BLaER1 treated with 17β-estradiol and CSF1 and Interleukin-3, amounts not matched to agents 10 nM and 100 nM (cell line): ENCODE measurements around the gene ARL3.
"Not testable (repeated sequence)": the region's sequence is repeated elsewhere in the genome, so short reads cannot be mapped to it uniquely, and the experiment has no call there.

Source experiments
- H3K27ac ChIP-seq, 11 experiments: shearing (Covaris generic); formaldehyde crosslinking; 2 replicates each; pipeline ENCODE4 v1.8.1; 2022
- H3K27me3 ChIP-seq, 11 experiments: shearing (Covaris generic); formaldehyde crosslinking; 2 replicates each; pipeline ENCODE4 v1.8.1; 2022
- H3K36me3 ChIP-seq, 11 experiments: shearing (Covaris generic); formaldehyde crosslinking; 2 replicates each; pipeline ENCODE4 v1.8.1; 2022
- H3K4me1 ChIP-seq, 10 experiments: shearing (Covaris generic); formaldehyde crosslinking; 2 replicates each; pipeline ENCODE4 v1.8.1; 2022
- H3K4me2 ChIP-seq, 11 experiments: shearing (Covaris generic); formaldehyde crosslinking; 2 replicates each; pipeline ENCODE4 v1.8.1; 2022
- H3K4me3 ChIP-seq, 10 experiments: shearing (Covaris generic); formaldehyde crosslinking; 2 replicates each; pipeline ENCODE4 v1.8.1; 2022
- H3K9ac ChIP-seq, 11 experiments: shearing (Covaris generic); formaldehyde crosslinking; 2 replicates each; pipeline ENCODE4 v1.8.1; 2022
- H3K9me3 ChIP-seq, 11 experiments: shearing (Covaris generic); formaldehyde crosslinking; replicated peaks in 1 of 11; 2 replicates each; pipeline ENCODE4 v1.8.1; 2022
- H4K20me1 ChIP-seq, 11 experiments: shearing (Covaris generic); formaldehyde crosslinking; 2 replicates each; pipeline ENCODE4 v1.8.1; 2022
- Cebpa-rat ChIP-seq, 11 experiments: shearing (Covaris generic); IDR thresholded peaks; 2 replicates each; pipeline ENCODE4 v1.8.1; 2022

Gene ARL3, protein sequence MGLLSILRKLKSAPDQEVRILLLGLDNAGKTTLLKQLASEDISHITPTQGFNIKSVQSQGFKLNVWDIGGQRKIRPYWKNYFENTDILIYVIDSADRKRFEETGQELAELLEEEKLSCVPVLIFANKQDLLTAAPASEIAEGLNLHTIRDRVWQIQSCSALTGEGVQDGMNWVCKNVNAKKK

DNA sequence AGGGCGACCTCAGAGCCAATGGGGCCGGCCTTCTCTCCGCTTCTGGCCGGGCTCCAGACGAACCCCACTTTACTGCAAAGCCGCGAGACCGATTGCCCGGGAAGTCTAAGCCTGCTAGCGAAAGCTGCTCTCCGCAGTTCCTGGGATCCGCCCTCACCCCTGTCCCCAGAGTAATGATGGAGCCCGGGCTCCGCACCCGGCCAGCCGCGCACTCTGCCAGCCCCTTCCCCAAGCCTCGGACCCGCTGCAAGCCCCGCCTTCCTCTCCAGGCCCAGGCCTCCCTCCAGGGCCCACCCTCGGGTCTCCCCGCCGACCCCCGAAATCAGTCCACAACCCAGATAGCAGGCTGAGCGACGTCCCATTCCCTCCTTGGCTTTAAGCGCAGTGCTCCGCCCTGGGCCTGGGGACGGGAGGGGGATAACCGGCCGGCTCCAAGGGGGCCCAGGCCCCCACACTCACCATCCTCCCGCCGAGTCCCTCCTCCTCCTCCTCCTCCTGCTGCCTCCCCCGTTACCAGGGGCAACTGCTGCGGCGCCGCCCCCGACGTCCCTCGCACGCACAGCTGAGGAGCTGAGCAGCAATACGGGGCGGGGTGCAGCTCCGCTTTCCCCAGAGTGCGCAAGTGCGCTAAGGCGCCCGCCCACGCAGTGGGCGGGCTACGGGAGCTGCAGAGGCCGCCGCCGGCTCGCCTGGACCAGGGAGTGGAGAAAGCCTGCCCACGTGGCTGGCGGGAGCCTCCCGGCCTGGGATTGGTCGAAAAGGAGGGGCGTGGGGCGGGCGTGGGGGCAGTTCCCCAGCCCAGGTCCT lies at the start of gene ARL3:
ARL3 (minus strand) TSS at position 584 of the 807 bp plus-strand sequence; CDS start at position 462, 122 bp downstream.
- peaks cover 60 to 74% (median 71%) of the 10 kb centered on the region in 10 experiments for H3K4me1 ChIP-seq
- H3K9ac ChIP-seq, result peak within 1 kb of the TSS; percentile 75 to 88 (median 86)
- peaks cover 0 to 9% (median 0%) of the 10 kb centered on the region in 11 experiments; a peak in 3 of 22 replicates for H4K20me1 ChIP-seq
- peak within 1 kb of the TSS; percentile 89 to 97 (median 93) for H3K4me2 ChIP-seq
- H3K27me3 ChIP-seq, result no peaks in the 10 kb centered on the region
- H3K9me3 ChIP-seq, result no peaks in the 10 kb centered on the region
- no peaks in the 10 kb centered on the region; a peak in 4 of 22 replicates for H3K36me3 ChIP-seq
- peak within 1 kb of the TSS; percentile 77 to 97 (median 84) for H3K4me3 ChIP-seq
- peak in 3 of 11 experiments; percentile 24 to 64 (median 26); a peak in 1 of 22 replicates for TF ChIP-seq Cebpa-rat (IDR thresholded peaks at IDR 0.05)
- peak within 1 kb of the TSS; percentile 39 to 90 (median 82) for H3K27ac ChIP-seq

DNA sequence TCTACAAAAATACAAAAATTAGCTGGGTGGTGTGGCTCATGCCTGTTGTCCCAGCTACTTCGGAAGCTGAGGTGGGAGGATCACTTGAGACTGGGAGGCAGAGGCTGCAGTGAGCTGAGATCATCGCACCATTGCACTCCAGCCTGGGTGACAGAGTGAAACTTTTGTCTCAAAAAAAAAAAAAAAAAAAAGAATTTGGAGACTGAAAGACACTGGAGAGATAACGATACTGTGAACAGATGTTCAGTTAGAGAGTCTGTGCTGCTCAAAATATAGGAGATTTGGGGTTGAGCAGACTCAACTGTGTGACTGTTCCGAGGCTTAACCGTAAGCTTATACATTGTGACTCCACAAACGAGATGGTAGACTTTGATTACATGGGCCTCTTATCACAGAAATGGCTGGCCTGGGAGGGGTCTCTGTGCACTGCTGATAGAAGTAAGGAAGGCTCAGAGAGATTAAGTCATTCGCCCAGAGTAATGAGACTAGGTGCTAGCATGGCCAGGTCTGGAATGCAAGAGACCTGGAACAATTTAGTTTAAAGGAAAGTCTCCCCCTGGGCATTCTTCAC lies 48.9 kb upstream of the ARL3 start:
- Histone ChIP-seq H3K27ac (no peak overlapping the region), H3K36me3 (peaks cover 34 to 84% (median 48%) of the 10 kb centered on the region in 11 experiments)

DNA sequence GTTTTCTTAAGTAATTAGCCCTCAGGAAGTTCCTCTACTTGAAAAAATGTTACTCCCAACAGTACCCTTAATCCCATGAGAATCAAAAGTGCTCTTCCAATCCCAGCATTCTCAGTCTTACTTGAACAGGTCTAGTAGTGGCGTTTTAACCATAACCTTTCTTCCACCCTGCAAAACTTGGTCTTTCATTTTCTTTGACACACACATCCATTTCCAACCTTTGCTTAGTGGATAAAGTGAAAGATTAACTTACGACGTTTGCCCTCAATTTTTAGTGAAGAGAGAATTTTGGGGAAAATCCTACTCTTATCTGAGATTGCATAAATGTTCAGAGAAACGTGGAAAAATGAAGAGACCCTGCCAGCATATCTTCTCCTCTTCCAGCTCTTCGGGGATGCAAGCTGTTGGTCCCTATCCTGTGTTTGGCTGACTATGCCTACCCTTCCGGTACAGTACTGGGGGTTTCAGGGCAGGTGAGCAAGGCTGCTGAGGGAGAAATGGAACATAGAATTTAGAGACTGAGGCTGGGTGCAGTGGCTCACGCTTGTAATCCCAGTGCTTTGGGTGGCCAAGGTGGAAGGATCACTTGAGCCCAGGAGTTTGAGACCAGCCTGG lies 48.3 kb upstream of the ARL3 start:
- Histone ChIP-seq H3K9ac (no peak overlapping the region), H3K4me1 (peaks cover 20 to 67% (median 26%) of the 10 kb centered on the region in 10 experiments; a peak in 19 of 20 replicates), H3K9me3 (peaks cover 0 to 22% (median 9%) of the 10 kb centered on the region in 11 experiments; a peak in 17 of 22 replicates), H3K27ac (no peak overlapping the region), H3K4me3 (no peak overlapping the region), H3K36me3 (peaks cover 34 to 77% (median 48%) of the 10 kb centered on the region in 11 experiments), H4K20me1 (peaks cover 0 to 100% (median 4%) of the 10 kb centered on the region in 11 experiments; a peak in 13 of 22 replicates), H3K4me2 (0 out of 22 replicates have a peak overlapping the region, but pooled peaks of 4 of the 11 experiments have one; percentile 4 to 23 (median 12)), H3K27me3 (no peaks in the 10 kb centered on the region)
- TF ChIP-seq Cebpa-rat (IDR thresholded peaks at IDR 0.05), result no peak

More for the DNA sequence above, 48.9 kb upstream of the ARL3 start:
- peaks cover 0 to 100% (median 4%) of the 10 kb centered on the region in 11 experiments; a peak in 12 of 22 replicates for H4K20me1 ChIP-seq
- H3K27me3 ChIP-seq, result no peaks in the 10 kb centered on the region
- TF ChIP-seq Cebpa-rat (IDR thresholded peaks at IDR 0.05), result no peak
- H3K4me1 ChIP-seq, result peaks cover 16 to 67% (median 25%) of the 10 kb centered on the region in 10 experiments; a peak in 18 of 20 replicates
- H3K4me3 ChIP-seq, result no peak overlapping the region
- no peak overlapping the region for H3K9ac ChIP-seq
- 0 out of 22 replicates have a peak overlapping the region, but pooled peaks of 1 of the 11 experiments have one; percentile 12 for H3K4me2 ChIP-seq
- H3K9me3 ChIP-seq, result peaks cover 0 to 22% (median 9%) of the 10 kb centered on the region in 11 experiments; a peak in 17 of 22 replicates

DNA sequence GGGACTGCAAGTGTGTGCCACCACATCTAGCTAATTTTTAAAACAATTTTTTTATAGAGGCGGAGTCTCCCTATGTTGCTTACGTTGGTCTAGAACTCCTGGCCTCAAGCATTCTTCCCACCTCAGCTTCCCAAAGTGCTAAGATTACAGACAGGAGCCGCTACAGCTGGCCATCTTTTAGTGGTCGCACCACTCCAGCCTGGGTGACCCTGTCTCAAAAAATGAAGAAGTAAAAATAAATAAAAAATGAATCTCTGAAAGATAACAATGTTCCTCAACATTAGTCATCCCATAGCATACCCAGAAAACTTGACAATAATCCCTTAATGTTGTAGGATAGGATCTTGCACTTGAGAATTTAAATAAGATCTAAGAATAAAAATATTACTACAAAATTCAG lies 47.8 kb upstream of the ARL3 start:
- Histone ChIP-seq H3K27ac (no peak overlapping the region), H4K20me1 (peaks cover 0 to 100% (median 0%) of the 10 kb centered on the region in 11 experiments; a peak in 14 of 22 replicates), H3K9me3 (peaks cover 0 to 22% (median 9%) of the 10 kb centered on the region in 11 experiments; a peak in 17 of 22 replicates), H3K36me3 (peaks cover 34 to 76% (median 50%) of the 10 kb centered on the region in 11 experiments), H3K4me1 (peaks cover 20 to 67% (median 25%) of the 10 kb centered on the region in 10 experiments; a peak in 19 of 20 replicates), H3K4me2 (peak overlapping the region in 6 of 11 experiments; percentile 1 to 23 (median 12); a peak in 5 of 22 replicates), H3K27me3 (no peaks in the 10 kb centered on the region), H3K4me3 (no peak overlapping the region), H3K9ac (peak overlapping the region in 1 of 11 experiments; percentile 43; a peak in 2 of 22 replicates)
- no peak for TF ChIP-seq Cebpa-rat (IDR thresholded peaks at IDR 0.05)

DNA sequence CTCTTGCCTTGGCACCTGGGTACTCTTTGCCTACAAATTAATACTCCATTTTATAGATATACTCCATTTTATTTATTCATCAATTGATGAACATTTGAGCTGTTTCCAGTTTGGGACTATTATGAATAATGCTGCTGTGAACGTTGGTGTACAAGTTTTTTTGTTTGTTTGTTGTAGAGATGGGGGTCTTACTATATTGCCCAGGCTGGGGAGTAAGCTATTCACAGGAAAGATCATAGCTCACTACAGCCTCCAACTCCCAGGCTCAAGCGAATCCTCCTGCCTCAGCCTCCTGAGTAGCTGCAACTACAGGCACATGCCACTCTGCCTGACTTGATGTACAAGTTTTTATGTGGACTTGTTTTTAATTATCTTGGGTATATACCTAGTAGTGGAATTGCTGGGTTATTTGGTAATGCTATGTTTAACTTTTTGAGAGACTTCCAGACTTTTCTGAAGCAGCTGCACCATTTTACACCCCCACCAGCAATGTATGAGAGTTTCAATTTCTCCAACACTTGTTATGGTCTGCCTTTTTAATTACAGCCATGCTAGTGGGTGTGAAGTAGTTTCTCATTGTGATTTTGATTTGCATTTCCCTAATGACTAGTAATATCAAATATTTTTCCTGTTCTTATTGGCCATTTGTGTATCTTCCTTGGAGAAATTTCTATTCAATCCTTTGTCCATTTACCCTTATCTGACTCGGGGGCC lies 45.5 kb upstream of the ARL3 start:
- TF ChIP-seq Cebpa-rat (IDR thresholded peaks at IDR 0.05), result no peak
- Histone ChIP-seq H3K4me3 (no peak overlapping the region), H3K9ac (no peak overlapping the region), H4K20me1 (peaks cover 0 to 98% (median 6%) of the 10 kb centered on the region in 11 experiments; a peak in 15 of 22 replicates), H3K36me3 (peaks cover 23 to 73% (median 39%) of the 10 kb centered on the region in 11 experiments; a peak in 21 of 22 replicates), H3K27ac (no peak overlapping the region), H3K4me2 (no peak overlapping the region), H3K27me3 (no peaks in the 10 kb centered on the region), H3K4me1 (peaks cover 9 to 63% (median 17%) of the 10 kb centered on the region in 10 experiments; a peak in 15 of 20 replicates), H3K9me3 (peaks cover 0 to 22% (median 9%) of the 10 kb centered on the region in 11 experiments; a peak in 17 of 22 replicates)

DNA sequence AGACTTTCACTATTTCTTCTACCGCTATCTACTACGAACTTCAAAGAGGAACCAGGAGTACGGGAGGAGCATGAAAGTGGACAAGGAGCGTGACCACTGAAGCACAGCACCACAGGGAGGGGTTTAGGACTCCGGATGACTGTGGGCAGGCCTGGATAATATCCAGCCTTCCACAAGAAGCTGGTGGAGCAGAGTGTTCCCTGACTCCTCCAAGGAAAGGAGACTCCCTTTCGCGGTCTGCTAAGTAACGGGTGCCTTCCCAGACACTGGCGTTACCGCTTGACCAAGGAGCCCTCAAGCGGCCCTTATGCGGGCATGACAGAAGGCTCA lies 44.7 kb upstream of the ARL3 start:
- Histone ChIP-seq H4K20me1 (peaks cover 0 to 90% (median 6%) of the 10 kb centered on the region in 11 experiments; a peak in 14 of 22 replicates), H3K4me1 (peaks cover 10 to 64% (median 18%) of the 10 kb centered on the region in 10 experiments; a peak in 16 of 20 replicates), H3K9me3 (peaks cover 0 to 22% (median 9%) of the 10 kb centered on the region in 11 experiments; a peak in 17 of 22 replicates), H3K4me2 (peak overlapping the region in 3 of 11 experiments; percentile 54 to 74 (median 65); a peak in 4 of 22 replicates), H3K36me3 (peaks cover 17 to 73% (median 33%) of the 10 kb centered on the region in 11 experiments; a peak in 21 of 22 replicates)
- not testable (repeated sequence) for H3K9ac ChIP-seq, H3K27me3 ChIP-seq, H3K4me3 ChIP-seq, H3K27ac ChIP-seq

DNA sequence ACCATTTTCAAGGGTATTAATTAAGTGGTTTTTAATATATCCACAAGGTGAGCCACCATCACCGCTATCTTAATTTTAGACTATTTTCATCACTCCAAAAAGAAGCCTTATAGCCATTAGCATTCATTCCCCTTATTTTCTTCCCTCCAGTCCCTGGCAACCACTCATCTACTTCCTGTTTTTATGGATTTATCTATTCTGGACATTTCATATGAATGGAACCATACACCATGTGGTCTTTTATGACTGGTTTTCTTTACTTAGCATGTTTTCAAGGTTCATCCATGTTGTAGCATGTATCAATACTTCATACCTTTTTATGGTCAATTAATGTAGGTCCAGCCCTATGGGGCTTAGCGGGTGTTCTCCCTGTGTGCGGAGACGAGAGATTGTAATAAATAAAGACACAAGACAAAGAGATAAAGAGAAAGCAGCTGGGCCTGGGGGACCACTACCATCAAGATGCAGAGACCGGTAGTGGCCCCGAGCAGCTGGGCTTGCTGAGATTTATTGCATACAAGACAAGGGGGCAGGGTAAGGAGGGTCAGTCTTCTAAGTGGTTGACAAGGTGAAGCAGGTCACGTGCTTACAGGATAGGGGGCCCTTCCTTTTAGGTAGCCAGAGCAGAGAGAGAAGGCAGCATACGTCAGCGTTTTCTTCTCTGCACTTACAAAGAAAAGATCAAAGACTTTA lies 44.2 kb upstream of the ARL3 start:
- no peak overlapping the region; a peak in 1 of 22 replicates for H3K27ac ChIP-seq
- peaks cover 12 to 69% (median 28%) of the 10 kb centered on the region in 11 experiments; a peak in 21 of 22 replicates for H3K36me3 ChIP-seq
- H3K4me1 ChIP-seq, result peaks cover 12 to 69% (median 21%) of the 10 kb centered on the region in 10 experiments; a peak in 19 of 20 replicates
- H3K4me3 ChIP-seq, result no peak overlapping the region
- 0 out of 22 replicates have a peak overlapping the region, but pooled peaks of 1 of the 11 experiments have one; percentile 21 for H3K9ac ChIP-seq
- peaks cover 0 to 85% (median 7%) of the 10 kb centered on the region in 11 experiments; a peak in 14 of 22 replicates for H4K20me1 ChIP-seq
- no peak for TF ChIP-seq Cebpa-rat (IDR thresholded peaks at IDR 0.05)
- H3K4me2 ChIP-seq, result peak overlapping the region in 3 of 11 experiments; percentile 54 to 74 (median 65); a peak in 6 of 22 replicates
- H3K9me3 ChIP-seq, result peaks cover 0 to 22% (median 9%) of the 10 kb centered on the region in 11 experiments; a peak in 17 of 22 replicates
- no peaks in the 10 kb centered on the region for H3K27me3 ChIP-seq
